ENCODE results near the gene ZC3H13.

- no peak for TF ChIP-seq POLR2A (IDR thresholded peaks at IDR 0.05)
- TF ChIP-seq CTCF (IDR thresholded peaks at IDR 0.05) = no peak
- TF ChIP-seq EP300 (IDR thresholded peaks at IDR 0.05) = no peak
Measured at GRCh38 chr13:46101484-46102254, 49.1 kb upstream of the ZC3H13 start.
